GM12878 (cell line): Measurements from ENCODE around the gene PIGBOS1. TPM values are rescaled to one million over a fixed set of nuclear protein-coding genes. Genes with fewer than 3 reads are reported as not detected.

Source experiments
- ATAC-seq: fragments of 200-7000 bp; cut with Tn5 transposase; 3 replicates; pipeline ENCODE4 v1.9.1; 2020; ENCODE audit warnings: mild to moderate bottlenecking, moderate library complexity
- BruUV-seq: library from RNA; stranded (reverse); fragments of 400-500 nt; replicated peaks from 2 replicates; lab custom pipeline; 2021; lab: Mats Ljungman, UMichigan
- CTCF ChIA-PET: fragments of 300-600 bp; sonication (Branson Sonifier 250); formaldehyde crosslinking; extraction: SDS; loops from one replicate; lab custom pipeline; 2021; ENCODE audit warnings: inconsistent platforms; lab: Yijun Ruan, JAX
- POLR2A ChIA-PET: fragments of 350-600 bp; formaldehyde crosslinking; extraction: SDS; loops from one replicate; lab custom pipeline; 2021; ENCODE audit warnings: inconsistent platforms; lab: Charles Lee
- RAD21 ChIA-PET: fragments of 300-600 bp; sonication (Branson Sonifier 250); formaldehyde crosslinking; loops from one replicate; lab custom pipeline; 2023; ENCODE audit warnings: antibody characterized with exemption; ENCODE audit not compliant: unreplicated experiment; lab: Charles Lee
- SMC1A ChIA-PET: fragments of 300-600 bp; sonication (Branson Sonifier 250); formaldehyde crosslinking; loops from one replicate; lab custom pipeline; 2023; ENCODE audit not compliant: unreplicated experiment, uncharacterized antibody; lab: Charles Lee
- DNase-seq: peaks from one replicate; pipeline ENCODE4 v3.0.0-alpha.2; 2011; ENCODE audit warnings: low read depth, low spot score
- FAIRE-seq: peaks from 3 replicates; lab custom pipeline; 2011; peaks lifted over from hg19 to GRCh38; lab: Jason Lieb, UNC
- H2AFZ ChIP-seq: 2 replicates; pipeline ENCODE4 v1.6.0; 2011; ENCODE audit warnings: low read depth, low read length, control low read depth; ENCODE audit not compliant: control insufficient read depth
- H3K27ac ChIP-seq: 2 replicates; pipeline ENCODE4 v1.5.1; 2011; ENCODE audit warnings: control low read depth; ENCODE audit not compliant: control insufficient read depth, insufficient read depth
- H3K27me3 ChIP-seq, 2 experiments: replicated peaks in 1 of 2; 2 replicates each; pipeline versions ENCODE4 v1.6.0 to v1.6.1; 2011; ENCODE audit warnings: low read length in 1 of 2; ENCODE audit not compliant: control insufficient read depth in 2 of 2, insufficient read depth in 2 of 2
- H3K36me3 ChIP-seq, 2 experiments: 2 replicates each; pipeline ENCODE4 v1.5.1; 2011; ENCODE audit warnings: low read length in 1 of 2; ENCODE audit not compliant: control insufficient read depth in 2 of 2, insufficient read depth in 2 of 2
- H3K4me1 ChIP-seq: 2 replicates; pipeline ENCODE4 v1.6.1; 2011; ENCODE audit warnings: mild to moderate bottlenecking, low read length, moderate library complexity, mixed read lengths; ENCODE audit not compliant: control insufficient read depth, insufficient read depth
- H3K4me2 ChIP-seq: 2 replicates; pipeline ENCODE4 v1.6.0; 2011; ENCODE audit warnings: control low read depth; ENCODE audit not compliant: control insufficient read depth, insufficient read depth
- H3K4me3 ChIP-seq: fragments of 200-600 bp; sonication (generic); 2 replicates; pipeline ENCODE4 v1.5.1; 2016
- H3K79me2 ChIP-seq: 2 replicates; pipeline ENCODE4 v1.6.0; 2011; ENCODE audit warnings: low read length; ENCODE audit not compliant: control insufficient read depth, insufficient read depth
- H3K9ac ChIP-seq: 2 replicates; pipeline ENCODE4 v1.8.0; 2011; ENCODE audit warnings: low read length, control low read depth, mixed read lengths; ENCODE audit not compliant: control insufficient read depth, insufficient read depth
- H3K9me3 ChIP-seq: replicated peaks from 3 replicates; pipeline ENCODE4 v1.5.1; 2011; ENCODE audit warnings: mild to moderate bottlenecking, low read length; ENCODE audit not compliant: control insufficient read depth, insufficient read depth
- H4K20me1 ChIP-seq: 2 replicates; pipeline ENCODE4 v1.6.0; 2011; ENCODE audit not compliant: control insufficient read depth, insufficient read depth
- CEBPB ChIP-seq, 2 experiments: fragments of 150-350 bp in 1 of 2; IDR thresholded peaks; 2 replicates each; pipeline ENCODE4 v1.6.1; 2012 to 2014; ENCODE audit warnings: low read depth in 2 of 2, low read length in 2 of 2, borderline replicate concordance in 1 of 2, inconsistent platforms in 1 of 2
- FOXK2 ChIP-seq: fragments of 450-650 bp; IDR thresholded peaks from 2 replicates; pipeline ENCODE4 v1.6.1; 2017; ENCODE audit warnings: mild to moderate bottlenecking, moderate library complexity
- IKZF1 ChIP-seq: fragments of 450-650 bp; conservative IDR thresholded peaks from 2 replicates; pipeline ENCODE4 v1.6.1; 2017; ENCODE audit warnings: antibody characterized with exemption, mild to moderate bottlenecking
- MYC ChIP-seq: IDR thresholded peaks from 2 replicates; pipeline ENCODE4 v1.6.1; 2011; ENCODE audit warnings: mild to moderate bottlenecking, low read length, moderate library complexity, inconsistent platforms; ENCODE audit not compliant: insufficient read depth, insufficient replicate concordance, insufficient read length, severe bottlenecking
- NR2F1 ChIP-seq: fragments of 450-650 bp; conservative IDR thresholded peaks from 2 replicates; pipeline ENCODE4 v1.6.1; 2017; ENCODE audit warnings: mild to moderate bottlenecking
- NRF1 ChIP-seq: conservative IDR thresholded peaks from 2 replicates; pipeline ENCODE4 v1.6.1; 2011; ENCODE audit warnings: mild to moderate bottlenecking, low read depth, low read length, improper control_type of control experiment
- POLR2A ChIP-seq: IDR thresholded peaks from 2 replicates; pipeline ENCODE4 v1.6.1; 2011; ENCODE audit warnings: low read depth, mild to moderate bottlenecking, low read length
- SP1 ChIP-seq: IDR thresholded peaks from one replicate; pipeline ENCODE4 v1.6.1; 2011; ENCODE audit warnings: low read depth, low read length
- WGBS: methylation state at CpG from one replicate; pipeline ENCODE4 v1.1.6; 2016; ENCODE audit warnings: low lambda C conversion rate; ENCODE audit not compliant: insufficient replicate concordance, insufficient coverage; ENCODE audit errors: missing lambda C conversion rate; 5-methylcytosine and 5-hydroxymethylcytosine counted together
- in situ Hi-C: fragments of 300-500 bp; cut with MboI; formaldehyde crosslinking; loops from 9 replicates; pipeline ENCODE4 v1.14.3; 2018; ENCODE audit warnings: mixed read lengths
- intact Hi-C: fragments of 100-400 bp; cut with micrococcal nuclease; formaldehyde crosslinking; loops from one replicate; pipeline ENCODE4 v1.14.2; 2022; ENCODE audit not compliant: unreplicated experiment
- polyA plus RNA-seq, 11 experiments: library from polyadenylated mRNA; depleted of rRNA in 4 of 11; unstranded in 6 of 11; stranded (reverse) in 5 of 11; fragments of >200 nt; fragmentation: Nextera tagmentation in 4 of 11; fragmentation: Illumina TruSeq in 1 of 11; extraction: Ambion mirVana in 4 of 11; extraction: Trizol in 1 of 11; gene quantifications; 1 replicate in 1 of 11; 2 replicates in 10 of 11; pipeline versions ENCODE4 v1.2.1 to v1.2.3, GENCODE V29; 2011 to 2016; ENCODE audit warnings: inconsistent platforms in 2 of 11, missing spikeins in 2 of 11, low read depth in 1 of 11
- total RNA-seq, 4 experiments: library from RNA; depleted of rRNA in 3 of 4; stranded (reverse); fragments of >200 nt in 3 of 4; fragmentation: Illumina TruSeq in 1 of 4; extraction: Trizol in 1 of 4; gene quantifications; 2 replicates each; pipeline versions ENCODE4 v1.2.1 to v1.2.3, GENCODE V29; 2013 to 2021
- TF ChIP-seq, protein P1 (sequence below): fragments of 150-350 bp; IDR thresholded peaks from 2 replicates; pipeline ENCODE4 v1.6.1; 2016; ENCODE audit warnings: low read depth, low read length

Gene PIGBOS1
- total and polyA plus RNA-seq, 10 of the 15 experiments (the other 5 are each of a cell fraction or from before 2014, with no cell fraction given): 7.1 to 24.7 (median 10.2) TPM

DNA sequence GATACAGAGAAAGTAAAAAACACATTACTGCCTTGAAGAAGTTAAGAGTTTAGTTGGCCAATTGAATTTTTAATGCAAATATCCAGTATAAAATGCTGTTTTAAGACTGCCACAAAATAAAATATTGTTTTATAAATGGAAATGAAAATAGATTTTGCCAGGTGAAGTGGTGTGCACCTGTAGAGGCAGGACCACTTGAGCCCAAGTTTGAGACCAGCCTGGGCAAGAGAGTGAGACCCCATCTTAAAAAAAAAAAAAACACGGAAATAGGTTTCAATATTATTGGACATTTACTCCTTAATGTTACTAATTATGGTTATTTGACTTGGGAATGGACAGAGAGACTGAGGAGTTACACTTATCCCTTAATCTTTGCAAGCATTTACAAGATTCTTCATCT is 2.0 kb upstream of the PIGBOS1 start:
- Histone ChIP-seq H3K4me1 (no peaks in the 10 kb centered on the region), H3K36me3 (no peaks in the 10 kb centered on the region; a peak in 1 of 4 replicates), H3K79me2 (peaks cover 33% of the 10 kb centered on the region), H3K9ac (no peak overlapping the region), H3K27ac (no peak overlapping the region), H3K9me3 (no peaks in the 10 kb centered on the region), H3K4me3 (no peak overlapping the region; the same call in 1 of the 2 replicates), H3K27me3 (no peaks in the 10 kb centered on the region), H2AFZ (no peak overlapping the region), H3K4me2 (peak overlapping the region; percentile 92), H4K20me1 (no peaks in the 10 kb centered on the region)
- TF ChIP-seq NR2F1 (no peak), MYC (no peak), SP1 (no peak), FOXK2 (no peak), IKZF1 (no peak), CEBPB (IDR thresholded peaks at IDR 0.05; ENCODE audit: borderline replicate concordance in 1 of 2, low read depth in 2 of 2, low read length in 2 of 2) (no peak), NRF1 (no peak), POLR2A (no peak)
- TF ChIP-seq, protein P1, sequence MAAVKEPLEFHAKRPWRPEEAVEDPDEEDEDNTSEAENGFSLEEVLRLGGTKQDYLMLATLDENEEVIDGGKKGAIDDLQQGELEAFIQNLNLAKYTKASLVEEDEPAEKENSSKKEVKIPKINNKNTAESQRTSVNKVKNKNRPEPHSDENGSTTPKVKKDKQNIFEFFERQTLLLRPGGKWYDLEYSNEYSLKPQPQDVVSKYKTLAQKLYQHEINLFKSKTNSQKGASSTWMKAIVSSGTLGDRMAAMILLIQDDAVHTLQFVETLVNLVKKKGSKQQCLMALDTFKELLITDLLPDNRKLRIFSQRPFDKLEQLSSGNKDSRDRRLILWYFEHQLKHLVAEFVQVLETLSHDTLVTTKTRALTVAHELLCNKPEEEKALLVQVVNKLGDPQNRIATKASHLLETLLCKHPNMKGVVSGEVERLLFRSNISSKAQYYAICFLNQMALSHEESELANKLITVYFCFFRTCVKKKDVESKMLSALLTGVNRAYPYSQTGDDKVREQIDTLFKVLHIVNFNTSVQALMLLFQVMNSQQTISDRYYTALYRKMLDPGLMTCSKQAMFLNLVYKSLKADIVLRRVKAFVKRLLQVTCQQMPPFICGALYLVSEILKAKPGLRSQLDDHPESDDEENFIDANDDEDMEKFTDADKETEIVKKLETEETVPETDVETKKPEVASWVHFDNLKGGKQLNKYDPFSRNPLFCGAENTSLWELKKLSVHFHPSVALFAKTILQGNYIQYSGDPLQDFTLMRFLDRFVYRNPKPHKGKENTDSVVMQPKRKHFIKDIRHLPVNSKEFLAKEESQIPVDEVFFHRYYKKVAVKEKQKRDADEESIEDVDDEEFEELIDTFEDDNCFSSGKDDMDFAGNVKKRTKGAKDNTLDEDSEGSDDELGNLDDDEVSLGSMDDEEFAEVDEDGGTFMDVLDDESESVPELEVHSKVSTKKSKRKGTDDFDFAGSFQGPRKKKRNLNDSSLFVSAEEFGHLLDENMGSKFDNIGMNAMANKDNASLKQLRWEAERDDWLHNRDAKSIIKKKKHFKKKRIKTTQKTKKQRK: no peak
- RAD21 ChIA-PET: no interaction called here
- CTCF ChIA-PET: interaction anchor here (0.8 kb wide), 1 partner anchor 1697 kb away, joined by 3 read pairs; no protein-coding TSS in a partner anchor
- SMC1A ChIA-PET: no interaction called here
- ATAC-seq: no peak
- in situ Hi-C loops: no loop called here
- whole genome bisulfite sequencing: 36% methylated on average over 1 of the region's 1 CpG
- POLR2A ChIA-PET: interaction anchor here (0.7 kb wide), 1 partner anchor 101 kb away, joined by 3 read pairs; no protein-coding TSS in a partner anchor
- no TSS peak for BruUV-seq
- no peak for DNase-seq
- FAIRE-seq: no peak
- intact Hi-C loops: no loop called here
